HUES64 (cell line): ENCODE measurements around the gene CFAP46. TPM values are rescaled to one million over a fixed set of nuclear protein-coding genes. Genes with fewer than 3 reads are reported as not detected.

Experiments used
- H3K27ac ChIP-seq: 2 replicates; pipeline ENCODE4 v1.7.0; 2013; ENCODE audit warnings: low read depth, low read length, inconsistent platforms
- H3K27me3 ChIP-seq: 2 replicates; pipeline ENCODE4 v1.6.1; 2013; ENCODE audit warnings: mild to moderate bottlenecking, low read length; ENCODE audit not compliant: insufficient read depth
- H3K36me3 ChIP-seq: 2 replicates; pipeline ENCODE4 v1.6.1; 2013; ENCODE audit warnings: mild to moderate bottlenecking, low read length; ENCODE audit not compliant: insufficient read depth
- H3K4me1 ChIP-seq: 2 replicates; pipeline ENCODE4 v1.6.1; 2013; ENCODE audit warnings: mild to moderate bottlenecking, low read length, moderate library complexity; ENCODE audit not compliant: insufficient read depth
- H3K4me3 ChIP-seq: 2 replicates; pipeline ENCODE4 v1.5.1; 2013; ENCODE audit warnings: mild to moderate bottlenecking, low read length, moderate library complexity
- H3K9ac ChIP-seq: 2 replicates; pipeline ENCODE4 v1.6.1; 2013; ENCODE audit warnings: mild to moderate bottlenecking, low read depth, low read length
- H3K9me3 ChIP-seq: 2 replicates; pipeline ENCODE4 v1.6.1; 2013; ENCODE audit warnings: low read depth, low read length; ENCODE audit not compliant: insufficient read depth
- WGBS: fragments of 150-250, 120-280 bp; methylation state at CpG from one replicate; pipeline ENCODE4 v1.1.7; 2013; ENCODE audit warnings: missing lambda C conversion rate; 5-methylcytosine and 5-hydroxymethylcytosine counted together
- polyA plus RNA-seq, 2 experiments: library from polyadenylated mRNA; stranded (reverse); fragments of 50-300 nt; gene quantifications; one replicate each; pipeline ENCODE4 v1.2.3, GENCODE V29; 2013

Gene CFAP46
- 2.2 TPM for polyA plus RNA-seq (2013, experiment 1 of 2)
- 2.9 TPM for polyA plus RNA-seq (2013, experiment 2 of 2)

GRCh38 chr10:132942101-132943057 is at the start of gene CFAP46:
Gene CFAP46, minus strand, starts transcription at chr10:132942570. Its CDS starts 86 bp downstream, at chr10:132942484.
- H3K9me3 ChIP-seq: no peaks in the 10 kb centered on the region
- no peaks in the 10 kb centered on the region for H3K36me3 ChIP-seq
- H3K9ac ChIP-seq: no peak within 1 kb of the TSS
- WGBS: 4% methylated on average over 90 of the region's 90 CpGs
- peak within 1 kb of the TSS; percentile 65 for H3K4me3 ChIP-seq
- H3K27ac ChIP-seq: no peak within 1 kb of the TSS
- H3K27me3 ChIP-seq: peaks cover 9% of the 10 kb centered on the region; the same call in 1 of the 2 replicates
- no peaks in the 10 kb centered on the region for H3K4me1 ChIP-seq

DNA sequence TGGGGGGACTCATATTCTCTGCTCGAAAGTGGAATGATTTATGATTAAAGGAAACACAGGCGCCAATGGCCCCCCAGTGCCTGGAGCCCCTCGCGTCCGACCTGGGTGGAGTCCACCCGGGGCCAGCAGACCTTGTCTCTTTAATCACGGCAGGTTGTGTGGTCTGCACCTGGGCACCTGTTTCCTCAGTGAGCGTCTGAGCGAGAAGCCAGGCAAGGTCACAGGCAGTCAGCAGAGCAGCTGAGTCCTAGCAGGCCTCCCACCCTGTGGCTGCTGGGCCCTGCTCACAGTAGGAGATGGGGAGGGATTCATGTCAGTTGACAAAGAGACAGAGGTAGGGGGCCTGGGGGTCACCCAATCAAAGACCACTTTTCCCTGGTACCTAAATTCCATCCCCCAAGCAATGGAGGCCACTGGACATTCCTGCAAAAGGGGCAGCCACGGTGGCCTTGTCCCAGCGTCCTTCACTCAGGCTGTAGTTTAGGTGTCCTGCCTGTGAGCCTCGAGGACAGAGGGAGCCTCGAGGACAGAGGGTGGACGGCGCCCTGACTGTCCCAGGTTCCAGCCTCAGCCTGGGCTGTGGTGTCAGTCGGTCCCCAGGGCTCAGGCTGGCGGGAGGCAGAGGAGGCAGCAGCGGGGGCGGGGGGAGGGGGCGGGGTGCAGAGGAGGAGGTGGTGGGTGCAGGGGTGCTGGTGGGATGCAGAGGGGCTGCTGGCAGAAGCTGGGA is 49.5 kb upstream of the CFAP46 start:
- Histone ChIP-seq H3K36me3 (no peaks in the 10 kb centered on the region), H3K4me1 (no peaks in the 10 kb centered on the region), H3K9me3 (no peaks in the 10 kb centered on the region), H3K27me3 (no peaks in the 10 kb centered on the region), H3K9ac (no peak overlapping the region), H3K4me3 (no peak overlapping the region), H3K27ac (no peak overlapping the region)
- 89% methylated on average over 20 of the region's 20 CpGs for WGBS

- Histone ChIP-seq H3K27ac (no peak overlapping the region), H3K4me3 (no peak overlapping the region), H3K9me3 (no peaks in the 10 kb centered on the region), H3K4me1 (no peaks in the 10 kb centered on the region), H3K36me3 (no peaks in the 10 kb centered on the region), H3K27me3 (no peaks in the 10 kb centered on the region), H3K9ac (no peak overlapping the region)
- 94% methylated on average over 32 of the region's 32 CpGs for WGBS
Observed at GRCh38 chr10:132990684-132991545, 48.5 kb upstream of the CFAP46 start.

DNA sequence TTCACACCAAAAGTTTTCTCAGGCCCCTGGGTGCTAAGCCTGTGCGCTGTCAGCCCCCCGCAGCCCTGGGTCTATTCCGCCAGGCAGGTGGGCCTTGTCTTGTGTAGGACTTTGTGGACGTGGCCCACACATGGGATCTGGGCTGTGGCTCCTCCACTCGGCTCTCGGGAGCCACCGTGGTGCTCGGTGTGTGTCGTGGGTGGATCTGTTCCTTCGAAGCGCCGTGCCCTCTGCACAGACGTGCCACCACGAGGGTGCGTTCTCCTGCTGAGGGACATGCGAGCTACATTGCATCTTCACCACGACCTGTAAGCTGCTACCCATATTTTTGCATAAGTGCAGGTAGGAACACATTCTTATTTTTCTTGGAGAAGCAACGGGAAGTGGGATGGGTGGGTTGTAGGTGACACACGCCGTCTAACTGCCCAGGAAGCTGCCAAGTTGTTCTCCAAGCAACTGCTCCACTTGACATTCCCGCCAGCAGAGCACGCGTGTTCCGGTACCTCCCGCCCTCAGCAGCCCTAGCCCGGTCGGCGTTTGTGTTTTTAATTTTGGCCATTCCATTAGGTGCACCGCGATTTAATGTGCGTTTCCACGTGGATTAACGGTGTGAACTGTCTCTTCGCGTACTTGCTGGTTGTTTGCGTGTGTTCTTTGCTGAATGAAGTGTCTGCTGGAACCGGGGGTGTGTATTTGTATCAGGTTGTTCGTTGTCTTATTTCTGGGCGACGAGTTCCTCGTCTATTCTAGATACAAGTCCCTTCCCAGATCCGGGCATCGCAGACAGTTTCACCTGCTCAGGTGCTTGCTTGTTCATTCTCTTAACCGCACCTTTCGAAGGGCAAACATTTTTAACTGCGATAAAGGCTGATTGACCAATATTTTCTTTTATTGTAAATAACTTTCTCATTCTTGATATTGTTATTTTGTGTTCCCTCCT is 47.4 kb upstream of the CFAP46 start:
- no peak overlapping the region for H3K4me3 ChIP-seq

DNA sequence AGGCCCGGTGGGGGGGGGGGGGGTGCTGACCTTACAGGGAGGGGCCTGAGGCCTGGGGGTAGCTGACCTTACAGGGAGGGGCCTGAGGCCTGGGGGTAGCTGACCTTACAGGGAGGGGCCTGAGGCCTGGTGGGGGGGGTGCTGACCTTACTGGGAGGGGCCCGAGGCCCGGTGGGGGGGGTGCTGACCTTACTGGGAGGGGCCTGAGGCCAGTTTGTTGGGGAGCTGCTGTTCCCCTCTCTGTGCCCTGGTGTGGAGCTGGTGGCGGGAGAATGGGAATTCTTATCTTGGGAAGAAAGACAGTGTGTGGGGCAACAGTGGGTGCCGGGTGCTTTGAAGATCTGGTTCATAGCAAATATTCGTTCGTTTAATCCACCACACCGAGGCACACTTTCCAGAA is 46.6 kb upstream of the CFAP46 start:
- H3K36me3 ChIP-seq: no peaks in the 10 kb centered on the region
- no peaks in the 10 kb centered on the region for H3K9me3 ChIP-seq
- WGBS: 89% methylated on average over 7 of the region's 8 CpGs
- no peaks in the 10 kb centered on the region for H3K4me1 ChIP-seq
- no peaks in the 10 kb centered on the region for H3K27me3 ChIP-seq
- H3K27ac ChIP-seq: no peak overlapping the region
- no peak overlapping the region for H3K9ac ChIP-seq
- H3K4me3 ChIP-seq: no peak overlapping the region

More for the DNA sequence above, 47.4 kb upstream of the CFAP46 start:
- no peaks in the 10 kb centered on the region for H3K36me3 ChIP-seq
- H3K9me3 ChIP-seq: no peaks in the 10 kb centered on the region
- WGBS: 94% methylated on average over 46 of the region's 46 CpGs
- H3K9ac ChIP-seq: no peak overlapping the region
- no peaks in the 10 kb centered on the region for H3K4me1 ChIP-seq
- H3K27ac ChIP-seq: no peak overlapping the region
- H3K27me3 ChIP-seq: no peaks in the 10 kb centered on the region

GRCh38 chr10:132987671-132988571 is 45.6 kb upstream of the CFAP46 start:
- no peak overlapping the region for H3K4me3 ChIP-seq
- no peaks in the 10 kb centered on the region for H3K9me3 ChIP-seq
- H3K27ac ChIP-seq: no peak overlapping the region
- no peaks in the 10 kb centered on the region for H3K4me1 ChIP-seq
- 90% methylated on average over 29 of the region's 29 CpGs for WGBS
- H3K36me3 ChIP-seq: no peaks in the 10 kb centered on the region
- H3K27me3 ChIP-seq: no peaks in the 10 kb centered on the region
- H3K9ac ChIP-seq: no peak overlapping the region

DNA sequence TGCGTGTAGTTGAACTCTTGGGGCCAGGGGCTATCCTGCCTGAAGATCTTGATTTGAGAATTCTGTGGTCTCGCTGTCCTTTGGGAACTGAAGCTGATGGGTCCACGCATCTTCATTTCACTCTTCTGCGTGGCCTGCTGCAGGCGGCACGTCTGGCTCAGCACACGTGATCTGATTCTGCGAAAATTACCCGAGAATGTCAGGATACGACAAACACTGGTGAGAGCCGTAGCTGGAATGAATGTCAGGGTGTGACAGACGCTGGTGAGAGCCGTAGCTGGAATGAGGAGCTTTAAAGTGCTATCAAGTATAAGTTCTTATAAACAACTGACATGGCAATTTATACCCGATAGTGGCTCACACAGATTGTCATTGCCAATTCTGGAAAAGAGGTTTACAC is 44.6 kb upstream of the CFAP46 start:
- no peaks in the 10 kb centered on the region for H3K4me1 ChIP-seq
- no peak overlapping the region for H3K4me3 ChIP-seq
- H3K27ac ChIP-seq: no peak overlapping the region
- H3K27me3 ChIP-seq: no peaks in the 10 kb centered on the region
- no peaks in the 10 kb centered on the region for H3K9me3 ChIP-seq
- H3K9ac ChIP-seq: no peak overlapping the region
- H3K36me3 ChIP-seq: no peaks in the 10 kb centered on the region
- WGBS: 96% methylated on average over 14 of the region's 14 CpGs

- no peak overlapping the region for H3K4me3 ChIP-seq
- WGBS: 90% methylated on average over 8 of the region's 8 CpGs
- no peaks in the 10 kb centered on the region for H3K4me1 ChIP-seq
- H3K27ac ChIP-seq: no peak overlapping the region
- no peaks in the 10 kb centered on the region for H3K9me3 ChIP-seq
- H3K36me3 ChIP-seq: no peaks in the 10 kb centered on the region
- no peaks in the 10 kb centered on the region for H3K27me3 ChIP-seq
- H3K9ac ChIP-seq: no peak overlapping the region
Observed at GRCh38 chr10:132986576-132986975, 44.2 kb upstream of the CFAP46 start.

- H3K36me3 ChIP-seq: no peaks in the 10 kb centered on the region
- H3K27ac ChIP-seq: no peak overlapping the region
- no peak overlapping the region for H3K4me3 ChIP-seq
- 90% methylated on average over 8 of the region's 8 CpGs for WGBS
- H3K9me3 ChIP-seq: no peaks in the 10 kb centered on the region
- H3K9ac ChIP-seq: no peak overlapping the region
- no peaks in the 10 kb centered on the region for H3K4me1 ChIP-seq
- H3K27me3 ChIP-seq: no peaks in the 10 kb centered on the region
Observed at GRCh38 chr10:132986076-132986475, 43.7 kb upstream of the CFAP46 start.
